ENCODE results near the gene H3-3A.

The H3-3A gene

GRCh38 chr1:226054519-226055327, 7.8 kb upstream of the H3-3A start:
- no peaks in the 10 kb centered on the region for H3K36me3 ChIP-seq
- H3K27ac ChIP-seq = no peak overlapping the region
- H3K9me3 ChIP-seq (ENCODE audit: severe bottlenecking) = no peaks in the 10 kb centered on the region
- H3K4me3 ChIP-seq (ENCODE audit: low read depth, low read length) = no peak overlapping the region
- no peak for DNase-seq
- TF ChIP-seq, protein P1, sequence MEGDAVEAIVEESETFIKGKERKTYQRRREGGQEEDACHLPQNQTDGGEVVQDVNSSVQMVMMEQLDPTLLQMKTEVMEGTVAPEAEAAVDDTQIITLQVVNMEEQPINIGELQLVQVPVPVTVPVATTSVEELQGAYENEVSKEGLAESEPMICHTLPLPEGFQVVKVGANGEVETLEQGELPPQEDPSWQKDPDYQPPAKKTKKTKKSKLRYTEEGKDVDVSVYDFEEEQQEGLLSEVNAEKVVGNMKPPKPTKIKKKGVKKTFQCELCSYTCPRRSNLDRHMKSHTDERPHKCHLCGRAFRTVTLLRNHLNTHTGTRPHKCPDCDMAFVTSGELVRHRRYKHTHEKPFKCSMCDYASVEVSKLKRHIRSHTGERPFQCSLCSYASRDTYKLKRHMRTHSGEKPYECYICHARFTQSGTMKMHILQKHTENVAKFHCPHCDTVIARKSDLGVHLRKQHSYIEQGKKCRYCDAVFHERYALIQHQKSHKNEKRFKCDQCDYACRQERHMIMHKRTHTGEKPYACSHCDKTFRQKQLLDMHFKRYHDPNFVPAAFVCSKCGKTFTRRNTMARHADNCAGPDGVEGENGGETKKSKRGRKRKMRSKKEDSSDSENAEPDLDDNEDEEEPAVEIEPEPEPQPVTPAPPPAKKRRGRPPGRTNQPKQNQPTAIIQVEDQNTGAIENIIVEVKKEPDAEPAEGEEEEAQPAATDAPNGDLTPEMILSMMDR (IDR thresholded peaks at IDR 0.05; ENCODE audit: low read depth, low read length) = no peak
- no peaks in the 10 kb centered on the region for H3K27me3 ChIP-seq (ENCODE audit: insufficient read depth, low read depth, severe bottlenecking)

DNA sequence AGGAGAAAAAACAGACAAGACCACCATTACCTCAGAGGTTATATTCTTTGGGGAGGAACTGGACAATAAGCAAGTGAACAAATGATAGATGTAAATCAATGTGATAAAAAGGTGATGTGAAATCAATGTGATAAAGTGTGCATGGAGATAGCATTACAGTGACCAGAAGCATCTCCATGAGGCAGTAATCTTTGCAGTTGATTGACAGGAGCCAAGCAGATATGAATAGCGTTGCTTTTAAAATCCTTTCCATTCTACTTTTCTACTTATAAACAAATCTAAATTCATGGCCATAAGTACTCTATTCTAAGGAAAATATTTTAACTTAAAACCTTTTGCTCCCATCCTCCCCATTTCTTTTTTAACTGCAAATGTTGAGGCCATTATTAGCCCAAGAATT, 2.8 kb upstream of the H3-3A start:
- TF ChIP-seq, protein P1 (IDR thresholded peaks at IDR 0.05; ENCODE audit: low read depth, low read length) = no peak
- Histone ChIP-seq H3K9me3 (ENCODE audit: severe bottlenecking) (no peaks in the 10 kb centered on the region), H3K27me3 (ENCODE audit: insufficient read depth, low read depth, severe bottlenecking) (no peaks in the 10 kb centered on the region), H3K4me3 (ENCODE audit: low read depth, low read length) (no peak overlapping the region), H3K27ac (no peak overlapping the region), H3K36me3 (no peaks in the 10 kb centered on the region)
- no peak for DNase-seq

DNA sequence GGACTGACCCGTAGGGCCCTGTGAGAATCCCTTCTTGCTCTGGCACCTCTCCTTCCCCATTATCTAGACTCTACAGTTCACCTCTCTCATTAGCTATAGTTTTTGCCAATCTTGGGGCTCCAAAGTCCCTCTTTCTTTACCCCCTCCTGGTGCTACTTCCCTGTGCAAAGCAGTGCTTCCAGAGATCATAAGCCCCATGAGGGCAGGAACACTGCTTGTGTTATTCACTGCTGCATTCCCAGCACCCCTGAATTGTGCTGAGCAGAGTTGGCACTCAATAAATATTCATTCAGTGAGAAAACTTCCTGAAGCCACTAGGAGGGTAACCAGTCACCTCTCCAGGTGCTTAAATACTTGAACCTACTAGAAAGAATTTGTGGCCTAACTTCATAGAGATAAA, 2.1 kb upstream of the H3-3A start:
- no peak for DNase-seq
- Histone ChIP-seq H3K27ac (no peak overlapping the region), H3K27me3 (ENCODE audit: insufficient read depth, low read depth, severe bottlenecking) (no peaks in the 10 kb centered on the region), H3K36me3 (peaks cover 4% of the 10 kb centered on the region; the same call in 1 of the 2 replicates), H3K9me3 (ENCODE audit: severe bottlenecking) (no peaks in the 10 kb centered on the region), H3K4me3 (ENCODE audit: low read depth, low read length) (no peak overlapping the region)
- TF ChIP-seq, protein P1 (IDR thresholded peaks at IDR 0.05; ENCODE audit: low read depth, low read length) = no peak

- peak overlapping the region; percentile 73 for H3K4me3 ChIP-seq (ENCODE audit: low read depth, low read length)
- H3K27me3 ChIP-seq (ENCODE audit: insufficient read depth, low read depth, severe bottlenecking) = no peaks in the 10 kb centered on the region
- H3K36me3 ChIP-seq = peaks cover 12% of the 10 kb centered on the region
- no peaks in the 10 kb centered on the region for H3K9me3 ChIP-seq (ENCODE audit: severe bottlenecking)
- no peak for DNase-seq
- TF ChIP-seq, protein P1 (IDR thresholded peaks at IDR 0.05; ENCODE audit: low read depth, low read length) = no peak
- H3K27ac ChIP-seq = peak overlapping the region; percentile 93
Observed at GRCh38 chr1:226061068-226061840, 1.3 kb upstream of the H3-3A start.

- TF ChIP-seq, protein P1 (IDR thresholded peaks at IDR 0.05; ENCODE audit: low read depth, low read length) = no peak
- Histone ChIP-seq H3K36me3 (peaks cover 19% of the 10 kb centered on the region), H3K4me3 (ENCODE audit: low read depth, low read length) (peak overlapping the region; percentile 73), H3K27ac (peak overlapping the region; percentile 93), H3K27me3 (ENCODE audit: insufficient read depth, low read depth, severe bottlenecking) (no peaks in the 10 kb centered on the region), H3K9me3 (ENCODE audit: severe bottlenecking) (no peaks in the 10 kb centered on the region)
- peak; percentile 80 for DNase-seq
Observed at GRCh38 chr1:226061841-226062557, 517 bp upstream of the H3-3A start.

All from WERI-Rb-1 (cell line).